Activated naive CD8-positive, alpha-beta T cell (primary cell): ENCODE measurements around the gene KCNE5.
A peak's percentile ranks its signal among the peaks of the same experiment; 100 is the strongest.
"Not testable (repeated sequence)": the region's sequence is repeated elsewhere in the genome, so short reads cannot be mapped to it uniquely, and the experiment has no call there.

Experiments used
- H3K27ac Mint-ChIP-seq: one replicate; pipeline ENCODE4 v1.8.0; 2021; ENCODE audit warnings: mixed read lengths
- H3K27me3 Mint-ChIP-seq: one replicate; pipeline ENCODE4 v1.8.0; 2021; ENCODE audit warnings: mixed read lengths
- H3K36me3 Mint-ChIP-seq: one replicate; pipeline ENCODE4 v1.8.0; 2021; ENCODE audit warnings: mixed read lengths
- H3K4me1 Mint-ChIP-seq: one replicate; pipeline ENCODE4 v1.8.0; 2021; ENCODE audit warnings: low read depth, mixed read lengths
- H3K4me3 Mint-ChIP-seq: one replicate; pipeline ENCODE4 v1.8.0; 2021; ENCODE audit warnings: mild to moderate bottlenecking, mixed read lengths
- H3K9me3 Mint-ChIP-seq: one replicate; pipeline ENCODE4 v1.8.0; 2021; ENCODE audit warnings: low read depth, mixed read lengths

KCNE5 gene

GRCh38 chrX:109635146-109635545, 10.2 kb upstream of the KCNE5 start:
- peaks cover 2% of the 10 kb centered on the region for H3K4me1 Mint-ChIP-seq
- H3K27ac Mint-ChIP-seq: no peak overlapping the region
- no peak overlapping the region for H3K4me3 Mint-ChIP-seq
- peaks cover 6% of the 10 kb centered on the region for H3K36me3 Mint-ChIP-seq
- no peaks in the 10 kb centered on the region for H3K27me3 Mint-ChIP-seq
- H3K9me3 Mint-ChIP-seq: no peaks in the 10 kb centered on the region

- no peaks in the 10 kb centered on the region for H3K27me3 Mint-ChIP-seq
- no peaks in the 10 kb centered on the region for H3K9me3 Mint-ChIP-seq
- H3K36me3 Mint-ChIP-seq: no peaks in the 10 kb centered on the region
- no peak overlapping the region for H3K4me3 Mint-ChIP-seq
- no peaks in the 10 kb centered on the region for H3K4me1 Mint-ChIP-seq
- H3K27ac Mint-ChIP-seq: no peak overlapping the region
These were observed 8.0 kb upstream of the KCNE5 start for GRCh38 chrX:109632906-109633504.

- H3K4me1 Mint-ChIP-seq: no peaks in the 10 kb centered on the region
- no peaks in the 10 kb centered on the region for H3K9me3 Mint-ChIP-seq
- H3K4me3 Mint-ChIP-seq: no peak overlapping the region
- H3K36me3 Mint-ChIP-seq: no peaks in the 10 kb centered on the region
- no peak overlapping the region for H3K27ac Mint-ChIP-seq
- no peaks in the 10 kb centered on the region for H3K27me3 Mint-ChIP-seq
These were observed 4.3 kb upstream of the KCNE5 start for GRCh38 chrX:109629310-109629709.

- Mint-ChIP-seq H3K36me3 (no peaks in the 10 kb centered on the region), H3K27ac (no peak overlapping the region), H3K4me3 (no peak overlapping the region), H3K27me3 (no peaks in the 10 kb centered on the region), H3K4me1 (no peaks in the 10 kb centered on the region), H3K9me3 (no peaks in the 10 kb centered on the region)
These were observed 1.7 kb upstream of the KCNE5 start for GRCh38 chrX:109626637-109627036.

GRCh38 chrX:109623997-109624396, 975 bp downstream of the KCNE5 start:
- Mint-ChIP-seq H3K27ac (no peak overlapping the region), H3K27me3 (no peaks in the 10 kb centered on the region), H3K36me3 (no peaks in the 10 kb centered on the region), H3K4me3 (no peak overlapping the region), H3K4me1 (no peaks in the 10 kb centered on the region), H3K9me3 (no peaks in the 10 kb centered on the region)

GRCh38 chrX:109622270-109622669, 2.7 kb downstream of the KCNE5 start:
- no peak overlapping the region for H3K4me3 Mint-ChIP-seq
- H3K36me3 Mint-ChIP-seq: no peaks in the 10 kb centered on the region
- no peak overlapping the region for H3K27ac Mint-ChIP-seq
- H3K4me1 Mint-ChIP-seq: no peaks in the 10 kb centered on the region
- H3K9me3 Mint-ChIP-seq: no peaks in the 10 kb centered on the region
- H3K27me3 Mint-ChIP-seq: no peaks in the 10 kb centered on the region

- Mint-ChIP-seq H3K36me3 (no peaks in the 10 kb centered on the region), H3K27ac (no peak overlapping the region), H3K4me1 (no peaks in the 10 kb centered on the region), H3K9me3 (no peaks in the 10 kb centered on the region), H3K4me3 (no peak overlapping the region), H3K27me3 (no peaks in the 10 kb centered on the region)
These were observed 5.2 kb downstream of the KCNE5 start for GRCh38 chrX:109619771-109620170.

GRCh38 chrX:109614951-109615350, 10.0 kb downstream of the KCNE5 start:
- no peaks in the 10 kb centered on the region for H3K27me3 Mint-ChIP-seq
- no peaks in the 10 kb centered on the region for H3K9me3 Mint-ChIP-seq
- H3K36me3 Mint-ChIP-seq: no peaks in the 10 kb centered on the region
- no peak overlapping the region for H3K27ac Mint-ChIP-seq
- H3K4me3 Mint-ChIP-seq: no peak overlapping the region
- H3K4me1 Mint-ChIP-seq: no peaks in the 10 kb centered on the region

- Mint-ChIP-seq H3K36me3 (peaks cover 3% of the 10 kb centered on the region), H3K9me3 (peaks cover 3% of the 10 kb centered on the region), H3K4me3 (no peak overlapping the region), H3K4me1 (peaks cover 2% of the 10 kb centered on the region), H3K27me3 (peaks cover 6% of the 10 kb centered on the region), H3K27ac (no peak overlapping the region)
These were observed 23.5 kb downstream of the KCNE5 start for GRCh38 chrX:109601486-109601885.

- H3K4me1 Mint-ChIP-seq: peaks cover 2% of the 10 kb centered on the region
These were observed 24.7 kb downstream of the KCNE5 start for GRCh38 chrX:109600237-109600651.

GRCh38 chrX:109596015-109596414, 29.0 kb downstream of the KCNE5 start:
- Mint-ChIP-seq H3K36me3 (no peaks in the 10 kb centered on the region), H3K9me3 (no peaks in the 10 kb centered on the region), H3K4me1 (peaks cover 2% of the 10 kb centered on the region), H3K27ac (no peak overlapping the region), H3K27me3 (peaks cover 1% of the 10 kb centered on the region), H3K4me3 (no peak overlapping the region)

More at GRCh38 chrX:109600237-109600651, 24.7 kb downstream of the KCNE5 start:
- Mint-ChIP-seq H3K27ac (no peak overlapping the region), H3K9me3 (no peaks in the 10 kb centered on the region), H3K36me3 (no peaks in the 10 kb centered on the region), H3K27me3 (peaks cover 3% of the 10 kb centered on the region), H3K4me3 (no peak overlapping the region)

GRCh38 chrX:109590176-109590575, 34.8 kb downstream of the KCNE5 start:
- no peaks in the 10 kb centered on the region for H3K9me3 Mint-ChIP-seq
- H3K4me3 Mint-ChIP-seq: no peak overlapping the region
- peaks cover 1% of the 10 kb centered on the region for H3K27me3 Mint-ChIP-seq
- H3K4me1 Mint-ChIP-seq: no peaks in the 10 kb centered on the region
- H3K27ac Mint-ChIP-seq: no peak overlapping the region
- no peaks in the 10 kb centered on the region for H3K36me3 Mint-ChIP-seq

- H3K4me3 Mint-ChIP-seq: no peak overlapping the region
- peaks cover 3% of the 10 kb centered on the region for H3K27me3 Mint-ChIP-seq
- H3K9me3 Mint-ChIP-seq: no peaks in the 10 kb centered on the region
- no peaks in the 10 kb centered on the region for H3K4me1 Mint-ChIP-seq
- H3K36me3 Mint-ChIP-seq: no peaks in the 10 kb centered on the region
- no peak overlapping the region for H3K27ac Mint-ChIP-seq
These were observed 39.5 kb downstream of the KCNE5 start for GRCh38 chrX:109585488-109585887.

- no peak overlapping the region for H3K4me3 Mint-ChIP-seq
- H3K27ac Mint-ChIP-seq: no peak overlapping the region
- no peaks in the 10 kb centered on the region for H3K4me1 Mint-ChIP-seq
- H3K36me3 Mint-ChIP-seq: no peaks in the 10 kb centered on the region
- peaks cover 2% of the 10 kb centered on the region for H3K27me3 Mint-ChIP-seq
- H3K9me3 Mint-ChIP-seq: no peaks in the 10 kb centered on the region
These were observed 46.1 kb downstream of the KCNE5 start for GRCh38 chrX:109578916-109579315.

- Mint-ChIP-seq H3K27me3 (peaks cover under 1% of the 10 kb centered on the region), H3K36me3 (no peaks in the 10 kb centered on the region), H3K4me1 (no peaks in the 10 kb centered on the region), H3K27ac (no peak overlapping the region), H3K9me3 (no peaks in the 10 kb centered on the region), H3K4me3 (no peak overlapping the region)
These were observed 47.9 kb downstream of the KCNE5 start for GRCh38 chrX:109577055-109577454.

- not testable (repeated sequence) for H3K4me1 Mint-ChIP-seq, H3K9me3 Mint-ChIP-seq, H3K27me3 Mint-ChIP-seq, H3K4me3 Mint-ChIP-seq, H3K36me3 Mint-ChIP-seq
- peak overlapping the region; percentile 7 for H3K27ac Mint-ChIP-seq
These were observed 48.9 kb downstream of the KCNE5 start for GRCh38 chrX:109576083-109576482.
